Measurements from ENCODE around the gene SPARC. TPM values are rescaled to one million over a fixed set of nuclear protein-coding genes. Genes with fewer than 3 reads are reported as not detected.

The SPARC gene
- total and polyA plus RNA-seq, 10 donors: 76.5 to 963 (median 440) TPM

DNA sequence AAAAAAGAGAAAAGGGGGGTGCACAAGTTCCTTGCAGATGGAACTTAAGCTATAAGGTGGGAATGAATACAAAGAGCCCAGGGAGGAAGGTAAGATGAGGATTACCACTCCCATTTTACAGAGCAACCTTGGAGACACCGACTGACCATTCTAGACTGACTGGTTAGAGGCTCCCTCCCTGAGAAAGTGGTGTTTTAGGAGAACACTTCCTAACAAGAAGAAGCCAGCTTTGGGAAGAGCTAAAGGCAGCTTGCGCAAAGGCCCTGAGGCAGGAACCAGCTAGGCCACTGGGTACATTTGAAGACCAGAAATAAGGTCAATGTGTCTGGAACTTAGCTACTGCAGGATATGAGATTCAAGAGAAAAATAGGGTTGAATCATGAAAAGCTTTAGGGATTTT, 38.6 kb downstream of the SPARC start:
- no peak overlapping the region for H3K27ac ChIP-seq
- no peaks in the 10 kb centered on the region for H3K36me3 ChIP-seq
- H3K4me1 ChIP-seq: peaks cover 0 to 6% (median 0%) of the 10 kb centered on the region in 6 donors
- H3K9me3 ChIP-seq: no peaks in the 10 kb centered on the region
- DNase-seq: no peak
- H3K4me3 ChIP-seq: no peak overlapping the region
- H3K27me3 ChIP-seq (replicated peaks in 1 of 7): peaks cover 0 to 7% (median 0%) of the 10 kb centered on the region in 7 donors
- WGBS, 5 donors: 89 to 98% (median 96%) methylated on average over 2 of the region's 2 CpGs
- intact Hi-C loops (cut with DNase I; ENCODE audit: low total_unique reads): no loop called here
- TF ChIP-seq POLR2A (IDR thresholded peaks at IDR 0.05) (no peak), POLR2AphosphoS5 (IDR thresholded peaks at IDR 0.05) (no peak)
- TF ChIP-seq, protein P1, sequence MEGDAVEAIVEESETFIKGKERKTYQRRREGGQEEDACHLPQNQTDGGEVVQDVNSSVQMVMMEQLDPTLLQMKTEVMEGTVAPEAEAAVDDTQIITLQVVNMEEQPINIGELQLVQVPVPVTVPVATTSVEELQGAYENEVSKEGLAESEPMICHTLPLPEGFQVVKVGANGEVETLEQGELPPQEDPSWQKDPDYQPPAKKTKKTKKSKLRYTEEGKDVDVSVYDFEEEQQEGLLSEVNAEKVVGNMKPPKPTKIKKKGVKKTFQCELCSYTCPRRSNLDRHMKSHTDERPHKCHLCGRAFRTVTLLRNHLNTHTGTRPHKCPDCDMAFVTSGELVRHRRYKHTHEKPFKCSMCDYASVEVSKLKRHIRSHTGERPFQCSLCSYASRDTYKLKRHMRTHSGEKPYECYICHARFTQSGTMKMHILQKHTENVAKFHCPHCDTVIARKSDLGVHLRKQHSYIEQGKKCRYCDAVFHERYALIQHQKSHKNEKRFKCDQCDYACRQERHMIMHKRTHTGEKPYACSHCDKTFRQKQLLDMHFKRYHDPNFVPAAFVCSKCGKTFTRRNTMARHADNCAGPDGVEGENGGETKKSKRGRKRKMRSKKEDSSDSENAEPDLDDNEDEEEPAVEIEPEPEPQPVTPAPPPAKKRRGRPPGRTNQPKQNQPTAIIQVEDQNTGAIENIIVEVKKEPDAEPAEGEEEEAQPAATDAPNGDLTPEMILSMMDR (IDR thresholded peaks at IDR 0.05 in 8 of 11, conservative IDR thresholded peaks at IDR 0.05 in 3 of 11): no peak

DNA sequence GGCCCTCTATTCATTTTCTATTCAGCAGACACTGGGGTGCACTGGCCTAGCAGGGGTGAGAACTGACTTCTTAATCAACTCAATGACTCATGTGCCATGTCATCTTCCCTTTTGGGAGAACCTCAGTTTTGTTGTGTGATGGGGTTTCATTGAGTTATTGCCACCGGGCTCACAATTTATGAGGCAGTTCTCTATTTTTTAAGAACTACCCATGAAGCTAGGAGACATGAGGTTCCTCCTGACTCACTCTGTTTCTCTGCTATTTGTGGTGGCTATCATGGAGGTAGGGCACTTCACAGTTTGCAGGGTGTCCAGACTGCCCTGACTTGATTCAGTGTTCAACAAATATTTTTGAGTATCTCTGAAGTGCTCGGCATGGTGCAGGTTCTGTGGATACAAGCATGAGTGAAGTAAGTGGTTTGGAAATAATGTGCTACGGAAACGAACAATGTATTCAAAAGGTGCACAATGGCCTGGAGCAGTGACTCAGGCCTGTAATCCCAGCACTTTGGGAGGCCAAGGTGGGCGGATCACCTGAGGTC, 39.3 kb downstream of the SPARC start:
- H3K27me3 ChIP-seq (replicated peaks in 1 of 7): peaks cover 0 to 7% (median 0%) of the 10 kb centered on the region in 7 donors
- no peak overlapping the region for H3K27ac ChIP-seq
- 78 to 88% (median 85%) methylated on average over 5 of the region's 5 CpGs for WGBS, 5 donors
- peaks cover 0 to 7% (median 0%) of the 10 kb centered on the region in 6 donors for H3K4me1 ChIP-seq
- H3K36me3 ChIP-seq: no peaks in the 10 kb centered on the region
- no peak overlapping the region for H3K4me3 ChIP-seq
- TF ChIP-seq POLR2AphosphoS5 (IDR thresholded peaks at IDR 0.05) (no peak), POLR2A (IDR thresholded peaks at IDR 0.05) (no peak)
- TF ChIP-seq, protein P1 (IDR thresholded peaks at IDR 0.05 in 8 of 11, conservative IDR thresholded peaks at IDR 0.05 in 3 of 11): no peak
- no peak for DNase-seq
- intact Hi-C loops (cut with DNase I; ENCODE audit: low total_unique reads): no loop called here
- H3K9me3 ChIP-seq: no peaks in the 10 kb centered on the region

DNA sequence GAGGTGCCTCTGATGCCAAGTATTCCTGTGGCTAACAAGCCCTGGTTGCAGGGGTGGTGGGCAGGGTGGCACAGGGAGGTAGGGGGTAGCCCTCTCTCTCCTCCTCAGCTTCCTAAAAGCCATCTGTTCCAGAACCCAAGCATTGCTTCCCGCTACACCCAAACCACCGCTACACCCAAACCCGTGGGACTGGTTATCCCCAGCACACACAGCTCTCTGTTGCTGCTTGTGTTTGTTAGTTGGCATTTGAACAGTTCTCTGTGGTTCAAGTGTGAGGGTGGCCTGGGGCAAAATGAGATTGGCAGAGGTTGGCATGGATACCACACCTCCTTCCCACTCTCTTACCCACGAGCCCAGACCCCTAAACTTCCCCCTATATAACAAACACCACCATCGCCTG, 40.4 kb downstream of the SPARC start:
- TF ChIP-seq POLR2A (IDR thresholded peaks at IDR 0.05): no peak
- TF ChIP-seq, protein P1 (IDR thresholded peaks at IDR 0.05 in 8 of 11, conservative IDR thresholded peaks at IDR 0.05 in 3 of 11): no peak
- TF ChIP-seq POLR2AphosphoS5 (IDR thresholded peaks at IDR 0.05): no peak
- no peak for DNase-seq
- WGBS, 5 donors: 81 to 93% (median 82%) methylated on average over 5 of the region's 5 CpGs
- Histone ChIP-seq H3K27ac (no peak overlapping the region), H3K27me3 (replicated peaks in 1 of 7) (peaks cover 0 to 7% (median 0%) of the 10 kb centered on the region in 7 donors), H3K4me1 (peaks cover 0 to 11% (median 0%) of the 10 kb centered on the region in 6 donors), H3K4me3 (no peak overlapping the region), H3K9me3 (no peaks in the 10 kb centered on the region), H3K36me3 (no peaks in the 10 kb centered on the region)
- intact Hi-C loops (cut with DNase I; ENCODE audit: low total_unique reads): no loop called here

DNA sequence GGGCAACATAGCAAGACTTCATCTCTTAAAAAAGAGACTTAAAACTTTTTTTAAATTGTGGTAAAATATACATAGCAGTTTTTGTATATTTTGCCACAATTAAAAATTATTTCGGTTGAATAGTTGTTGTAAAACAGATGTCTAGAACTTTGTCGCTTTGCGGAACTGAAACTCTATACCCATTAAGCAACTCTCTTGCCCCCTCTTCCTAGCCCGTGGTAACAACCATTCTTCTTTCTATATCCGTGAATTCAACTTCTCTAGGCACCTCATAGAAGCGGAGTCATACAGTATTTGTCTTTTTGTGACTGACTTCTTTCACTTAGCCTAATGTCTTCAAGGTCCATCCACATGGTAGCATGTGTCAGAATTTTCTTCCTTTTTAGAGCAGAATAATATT, 43.3 kb downstream of the SPARC start:
- Histone ChIP-seq H3K36me3 (no peaks in the 10 kb centered on the region), H3K4me3 (no peak overlapping the region), H3K9me3 (no peaks in the 10 kb centered on the region), H3K4me1 (peaks cover 0 to 21% (median 5%) of the 10 kb centered on the region in 6 donors), H3K27me3 (replicated peaks in 1 of 7) (peaks cover 0 to 7% (median 0%) of the 10 kb centered on the region in 7 donors), H3K27ac (no peak overlapping the region)
- TF ChIP-seq, protein P1 (IDR thresholded peaks at IDR 0.05 in 8 of 11, conservative IDR thresholded peaks at IDR 0.05 in 3 of 11): no peak
- TF ChIP-seq POLR2AphosphoS5 (IDR thresholded peaks at IDR 0.05): no peak
- TF ChIP-seq POLR2A (IDR thresholded peaks at IDR 0.05): no peak
- intact Hi-C loops (cut with DNase I; ENCODE audit: low total_unique reads): no loop called here
- WGBS, 5 donors: 74 to 90% (median 83%) methylated on average over 6 of the region's 6 CpGs
- DNase-seq: no peak

All from spleen (tissue), 11 donors.